Activated CD8-positive, alpha-beta T cell treated with anti-CD3 and anti-CD28 coated beads for 36 hours (primary cell): ENCODE results near the gene SFXN2. TPM values are rescaled to one million over a fixed set of nuclear protein-coding genes. Genes with fewer than 3 reads are reported as not detected.

ENCODE experiments used
- ATAC-seq: fragments of 200-7000 bp; cut with Tn5 transposase; one replicate; pipeline ENCODE4 v1.10.0; 2021; ENCODE audit warnings: mild to moderate bottlenecking, moderate library complexity
- CTCF ChIA-PET: fragments of 350-600 bp; sonication (Branson Sonifier 250); formaldehyde crosslinking; loops from one replicate; lab custom pipeline; 2021; ENCODE audit warnings: antibody characterized with exemption; lab: Charles Lee
- POLR2A ChIA-PET: fragments of 350-600 bp; sonication (Branson Sonifier 250); formaldehyde crosslinking; loops from one replicate; lab custom pipeline; 2021; ENCODE audit warnings: antibody characterized with exemption; lab: Charles Lee
- DNase-seq: peaks from one replicate; pipeline ENCODE4 v3.0.0-alpha.2; 2020
- H3K27ac Mint-ChIP-seq: one replicate; pipeline ENCODE4 v1.8.0; 2021; ENCODE audit warnings: mild to moderate bottlenecking, mixed read lengths
- H3K27me3 Mint-ChIP-seq: one replicate; pipeline ENCODE4 v1.8.0; 2021; ENCODE audit warnings: mixed read lengths
- H3K36me3 Mint-ChIP-seq: one replicate; pipeline ENCODE4 v1.8.0; 2021; ENCODE audit warnings: low read depth, mixed read lengths
- H3K4me1 Mint-ChIP-seq: one replicate; pipeline ENCODE4 v1.8.0; 2021; ENCODE audit warnings: low read depth, mixed read lengths
- H3K4me3 Mint-ChIP-seq: one replicate; pipeline ENCODE4 v1.8.0; 2021; ENCODE audit warnings: mild to moderate bottlenecking, moderate library complexity, mixed read lengths
- H3K9me3 Mint-ChIP-seq: one replicate; pipeline ENCODE4 v1.8.0; 2021; ENCODE audit warnings: mixed read lengths
- CTCF ChIP-seq: fragments of 200-600 bp; IDR thresholded peaks from one replicate; pipeline ENCODE4 v1.8.0; 2022; ENCODE audit warnings: antibody characterized with exemption, mild to moderate bottlenecking
- intact Hi-C: fragments of 100-400 bp; cut with micrococcal nuclease; formaldehyde crosslinking; loops from one replicate; pipeline ENCODE4 v1.10.0; 2022
- total RNA-seq, 2 experiments: library from RNA; stranded (reverse); gene quantifications; one replicate each; pipeline ENCODE4 v1.2.3, GENCODE V29; 2021

The SFXN2 gene
- total RNA-seq, 2 experiments from 2014 or later, result 12.8 to 16.3 TPM

GRCh38 chr10:102770108-102770482 is 55.7 kb downstream of the SFXN2 start:
- H3K9me3 Mint-ChIP-seq, result no peaks in the 10 kb centered on the region
- ATAC-seq, result no peak
- intact Hi-C loops, result no loop called here
- H3K27me3 Mint-ChIP-seq, result no peaks in the 10 kb centered on the region
- ChIA-PET POLR2A (no interaction called here), CTCF (interaction anchor here (1.1 to 4.2 kb wide), 2 partner anchors 17 to 50 kb away, joined by 4 to 24 read pairs; no protein-coding TSS in a partner anchor)
- H3K4me3 Mint-ChIP-seq, result no peak overlapping the region
- H3K36me3 Mint-ChIP-seq, result peaks cover 14% of the 10 kb centered on the region
- no peak for DNase-seq
- no peak for TF ChIP-seq CTCF
- peaks cover 55% of the 10 kb centered on the region for H3K4me1 Mint-ChIP-seq
- H3K27ac Mint-ChIP-seq, result no peak overlapping the region

GRCh38 chr10:102770792-102771191 is 56.4 kb downstream of the SFXN2 start:
- Mint-ChIP-seq H3K36me3 (peaks cover 7% of the 10 kb centered on the region), H3K4me3 (no peak overlapping the region), H3K4me1 (peaks cover 57% of the 10 kb centered on the region), H3K27ac (no peak overlapping the region), H3K9me3 (no peaks in the 10 kb centered on the region), H3K27me3 (no peaks in the 10 kb centered on the region)
- no peak for TF ChIP-seq CTCF
- ChIA-PET CTCF (interaction anchor here (1.1 to 4.2 kb wide), 2 partner anchors 17 to 51 kb away, joined by 4 to 24 read pairs; no protein-coding TSS in a partner anchor), POLR2A (no interaction called here)
- ATAC-seq, result no peak
- intact Hi-C loops, result no loop called here
- DNase-seq, result no peak

- no peak overlapping the region for H3K4me3 Mint-ChIP-seq
- H3K4me1 Mint-ChIP-seq, result peaks cover 64% of the 10 kb centered on the region
- intact Hi-C loops, result no loop called here
- no peaks in the 10 kb centered on the region for H3K27me3 Mint-ChIP-seq
- no peaks in the 10 kb centered on the region for H3K9me3 Mint-ChIP-seq
- H3K36me3 Mint-ChIP-seq, result peaks cover 7% of the 10 kb centered on the region
- DNase-seq (no peak), ATAC-seq (no peak)
- ChIA-PET POLR2A (interaction anchor here (1.0 kb wide), 1 partner anchor 156 kb away, joined by 4 read pairs; no protein-coding TSS in a partner anchor), CTCF (interaction anchor here (2.3 to 4.2 kb wide), 2 partner anchors 15 to 20 kb away, joined by 5 to 24 read pairs; no protein-coding TSS in a partner anchor)
- no peak for TF ChIP-seq CTCF
- H3K27ac Mint-ChIP-seq, result no peak overlapping the region
These were observed 58.9 kb downstream of the SFXN2 start for GRCh38 chr10:102773320-102773719.

GRCh38 chr10:102773986-102774385 is 59.5 kb downstream of the SFXN2 start:
- intact Hi-C loops, result no loop called here
- CTCF ChIA-PET, result interaction anchor here (1.2 to 2.3 kb wide), 2 partner anchors 15 to 21 kb away, joined by 5 to 9 read pairs; no protein-coding TSS in a partner anchor
- no peak for TF ChIP-seq CTCF
- Mint-ChIP-seq H3K4me1 (peaks cover 66% of the 10 kb centered on the region), H3K36me3 (peaks cover 7% of the 10 kb centered on the region), H3K4me3 (no peak overlapping the region), H3K27ac (peak overlapping the region; percentile 27), H3K9me3 (no peaks in the 10 kb centered on the region), H3K27me3 (no peaks in the 10 kb centered on the region)
- POLR2A ChIA-PET, result interaction anchor here (1.0 to 1.2 kb wide), 3 partner anchors 13 to 155 kb away, joined by 3 to 5 read pairs (median 4); no protein-coding TSS in a partner anchor
- DNase-seq (peak; percentile 43), ATAC-seq (peak; percentile 34)

GRCh38 chr10:102775201-102775934 is 60.9 kb downstream of the SFXN2 start:
- H3K27me3 Mint-ChIP-seq, result no peaks in the 10 kb centered on the region
- intact Hi-C loops, result no loop called here
- H3K9me3 Mint-ChIP-seq, result no peaks in the 10 kb centered on the region
- no peak for TF ChIP-seq CTCF
- H3K4me1 Mint-ChIP-seq, result peaks cover 61% of the 10 kb centered on the region
- ATAC-seq, result no peak
- H3K36me3 Mint-ChIP-seq, result peaks cover 9% of the 10 kb centered on the region
- no peak overlapping the region for H3K27ac Mint-ChIP-seq
- no peak overlapping the region for H3K4me3 Mint-ChIP-seq
- ChIA-PET CTCF (interaction anchor here (0.9 to 3.2 kb wide), 9 partner anchors 8 to 126 kb away, joined by 3 to 13 read pairs (median 4); no protein-coding TSS in a partner anchor), POLR2A (interaction anchor here (0.9 to 1.8 kb wide), 7 partner anchors 12 to 31 kb away, joined by 3 to 5 read pairs (median 4); no protein-coding TSS in a partner anchor)
- no peak for DNase-seq
